RWPE2 (cell line): ENCODE measurements around the gene ING3.

Experiments
- ATAC-seq: fragments of 200-7000 bp; cut with Tn5 transposase; 3 replicates; pipeline ENCODE4 v1.9.1; 2021; ENCODE audit warnings: low read depth
- DNase-seq: peaks from one replicate; pipeline ENCODE4 v3.0.0-alpha.2; 2020; ENCODE audit warnings: low spot score
- H3K27ac ChIP-seq: fragments of 450-650 bp; 2 replicates; pipeline ENCODE4 v1.5.1; 2017; ENCODE audit warnings: mild to moderate bottlenecking; ENCODE audit not compliant: poor library complexity, severe bottlenecking
- H3K27me3 ChIP-seq: fragments of 250-450 bp; sonication (Bioruptor Pico); 2 replicates; pipeline ENCODE4 v1.5.1; 2021; ENCODE audit warnings: mild to moderate bottlenecking, moderate library complexity; ENCODE audit not compliant: insufficient read depth, poor library complexity, severe bottlenecking
- H3K36me3 ChIP-seq: fragments of 250-450 bp; sonication (Bioruptor Pico); 2 replicates; pipeline ENCODE4 v1.5.1; 2020; ENCODE audit warnings: low read depth, mild to moderate bottlenecking, moderate library complexity
- H3K4me1 ChIP-seq: fragments of 250-450 bp; sonication (Bioruptor Pico); 2 replicates; pipeline ENCODE4 v1.5.1; 2021; ENCODE audit warnings: mild to moderate bottlenecking, moderate library complexity; ENCODE audit not compliant: insufficient read depth, poor library complexity, severe bottlenecking
- H3K4me3 ChIP-seq: fragments of 250-450 bp; sonication (Bioruptor Pico); 2 replicates; pipeline ENCODE4 v1.5.1; 2021; ENCODE audit warnings: mild to moderate bottlenecking, moderate library complexity; ENCODE audit not compliant: severe bottlenecking
- H3K9me3 ChIP-seq: fragments of 250-450 bp; sonication (Bioruptor Pico); 2 replicates; pipeline ENCODE4 v1.5.1; 2021; ENCODE audit warnings: mild to moderate bottlenecking, moderate library complexity; ENCODE audit not compliant: severe bottlenecking
- TF ChIP-seq, protein P1 (sequence below): fragments of 450-650 bp; IDR thresholded peaks from one replicate; pipeline ENCODE4 v1.5.1; 2017; ENCODE audit warnings: mild to moderate bottlenecking, moderate library complexity; ENCODE audit not compliant: poor library complexity, severe bottlenecking

Gene ING3

DNA sequence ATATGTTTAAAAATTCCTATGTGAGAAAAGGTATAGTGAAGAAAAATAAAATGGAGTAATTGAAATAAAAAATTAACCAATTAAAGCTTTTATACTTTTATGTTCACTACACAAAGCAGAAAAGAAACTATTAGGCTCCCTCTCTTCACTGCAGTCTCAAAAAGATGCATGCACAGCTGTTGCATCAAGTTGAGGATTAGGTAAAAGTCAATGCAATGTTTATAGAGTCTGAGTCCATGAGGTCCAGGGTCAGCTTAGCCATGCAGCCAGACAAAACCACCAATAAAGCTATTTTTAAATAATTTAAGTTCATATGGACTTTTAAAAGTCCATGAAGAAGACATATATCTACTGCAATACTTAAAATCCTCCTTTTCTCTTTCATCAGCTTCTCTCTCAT, 31.1 kb upstream of the ING3 start:
- ATAC-seq, result no peak
- H3K4me3 ChIP-seq, result no peak overlapping the region
- TF ChIP-seq, protein P1, sequence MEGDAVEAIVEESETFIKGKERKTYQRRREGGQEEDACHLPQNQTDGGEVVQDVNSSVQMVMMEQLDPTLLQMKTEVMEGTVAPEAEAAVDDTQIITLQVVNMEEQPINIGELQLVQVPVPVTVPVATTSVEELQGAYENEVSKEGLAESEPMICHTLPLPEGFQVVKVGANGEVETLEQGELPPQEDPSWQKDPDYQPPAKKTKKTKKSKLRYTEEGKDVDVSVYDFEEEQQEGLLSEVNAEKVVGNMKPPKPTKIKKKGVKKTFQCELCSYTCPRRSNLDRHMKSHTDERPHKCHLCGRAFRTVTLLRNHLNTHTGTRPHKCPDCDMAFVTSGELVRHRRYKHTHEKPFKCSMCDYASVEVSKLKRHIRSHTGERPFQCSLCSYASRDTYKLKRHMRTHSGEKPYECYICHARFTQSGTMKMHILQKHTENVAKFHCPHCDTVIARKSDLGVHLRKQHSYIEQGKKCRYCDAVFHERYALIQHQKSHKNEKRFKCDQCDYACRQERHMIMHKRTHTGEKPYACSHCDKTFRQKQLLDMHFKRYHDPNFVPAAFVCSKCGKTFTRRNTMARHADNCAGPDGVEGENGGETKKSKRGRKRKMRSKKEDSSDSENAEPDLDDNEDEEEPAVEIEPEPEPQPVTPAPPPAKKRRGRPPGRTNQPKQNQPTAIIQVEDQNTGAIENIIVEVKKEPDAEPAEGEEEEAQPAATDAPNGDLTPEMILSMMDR, result no peak

DNA sequence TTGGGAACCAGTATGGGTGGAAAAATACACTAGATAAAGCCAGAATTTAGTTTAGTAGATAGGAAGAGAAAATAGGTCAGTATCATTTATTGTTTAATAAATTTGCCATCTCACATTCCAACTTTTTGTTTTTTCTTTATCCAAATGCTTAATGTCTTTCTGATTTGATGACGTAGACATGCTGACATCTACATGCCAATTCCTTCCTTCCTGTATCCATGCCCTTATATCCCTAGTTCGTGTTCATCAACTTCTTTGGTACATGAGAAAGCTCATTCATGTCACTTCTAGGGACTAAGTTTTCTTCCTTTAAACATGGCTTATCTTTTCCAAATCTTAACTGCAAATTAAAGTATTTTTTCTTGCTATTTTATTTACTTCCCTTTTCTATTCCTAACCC, 30.5 kb upstream of the ING3 start:
- H3K9me3 ChIP-seq, result no peaks in the 10 kb centered on the region
- DNase-seq (no peak), ATAC-seq (no peak)
- no peaks in the 10 kb centered on the region for H3K27me3 ChIP-seq
- no peaks in the 10 kb centered on the region for H3K36me3 ChIP-seq
- no peak overlapping the region for H3K27ac ChIP-seq
- TF ChIP-seq, protein P1, result no peak
- H3K4me3 ChIP-seq, result no peak overlapping the region
- H3K4me1 ChIP-seq, result no peaks in the 10 kb centered on the region

More for the DNA sequence above, 31.1 kb upstream of the ING3 start:
- H3K9me3 ChIP-seq, result no peaks in the 10 kb centered on the region
- no peaks in the 10 kb centered on the region for H3K4me1 ChIP-seq
- no peaks in the 10 kb centered on the region for H3K36me3 ChIP-seq
- DNase-seq, result no peak
- H3K27me3 ChIP-seq, result no peaks in the 10 kb centered on the region
- no peak overlapping the region for H3K27ac ChIP-seq

DNA sequence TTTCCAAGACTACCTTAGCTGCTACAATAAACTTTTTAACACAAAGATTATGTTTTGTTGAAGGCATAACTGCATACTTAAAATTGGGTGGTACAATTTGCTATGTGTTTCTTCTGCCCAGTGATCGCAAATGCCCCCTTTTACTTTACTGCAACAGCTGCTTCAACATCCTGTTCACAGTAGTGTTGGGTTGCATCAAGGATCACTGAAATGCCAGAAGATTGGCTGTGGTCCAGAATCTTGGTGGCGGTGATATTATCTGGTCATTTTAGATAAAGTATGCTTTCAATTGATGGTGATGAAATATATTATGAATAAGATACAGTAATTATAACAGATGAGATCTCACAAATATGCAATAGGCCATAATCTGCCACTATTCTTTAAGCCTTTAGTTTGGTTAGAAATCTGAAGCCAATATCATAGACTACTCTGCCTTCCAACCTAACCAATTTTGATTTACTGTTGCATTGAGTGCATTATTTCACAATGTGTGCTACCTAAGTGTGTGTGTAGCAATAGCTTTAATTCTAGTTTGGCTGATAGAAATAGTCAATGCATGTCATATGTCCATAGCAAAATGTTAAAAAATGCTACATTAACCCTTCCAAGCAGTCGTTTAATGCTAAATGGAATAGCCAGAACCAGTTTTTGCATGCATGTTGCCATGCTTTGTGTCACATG, 29.8 kb upstream of the ING3 start:
- Histone ChIP-seq H3K9me3 (no peaks in the 10 kb centered on the region), H3K27me3 (no peaks in the 10 kb centered on the region), H3K36me3 (no peaks in the 10 kb centered on the region), H3K27ac (no peak overlapping the region), H3K4me3 (no peak overlapping the region), H3K4me1 (no peaks in the 10 kb centered on the region)
- TF ChIP-seq, protein P1, result no peak
- no peak for ATAC-seq
- DNase-seq, result no peak

DNA sequence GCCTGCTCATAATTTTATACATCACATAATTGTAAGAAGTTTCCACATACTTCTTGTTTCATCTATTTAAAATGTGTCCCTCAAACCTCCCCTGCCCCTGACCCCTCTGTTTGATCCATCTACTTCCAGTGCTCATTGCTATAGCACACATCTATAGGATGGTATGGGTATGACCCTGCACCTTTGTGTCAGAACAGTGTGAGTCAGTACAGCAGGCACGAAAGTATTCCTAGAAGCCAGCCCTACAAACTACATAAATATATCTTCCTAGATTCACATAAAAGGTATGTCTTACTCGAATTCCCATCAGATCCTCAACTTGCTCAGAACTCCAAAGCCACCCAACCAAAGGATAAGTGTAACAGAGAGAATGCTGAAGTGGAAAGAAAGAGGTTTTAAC, 25.7 kb upstream of the ING3 start:
- no peak overlapping the region for H3K27ac ChIP-seq
- TF ChIP-seq, protein P1, result no peak
- no peaks in the 10 kb centered on the region for H3K9me3 ChIP-seq
- ATAC-seq (no peak), DNase-seq (no peak)
- no peak overlapping the region for H3K4me3 ChIP-seq
- no peaks in the 10 kb centered on the region for H3K27me3 ChIP-seq
- H3K4me1 ChIP-seq, result no peaks in the 10 kb centered on the region
- H3K36me3 ChIP-seq, result no peaks in the 10 kb centered on the region

DNA sequence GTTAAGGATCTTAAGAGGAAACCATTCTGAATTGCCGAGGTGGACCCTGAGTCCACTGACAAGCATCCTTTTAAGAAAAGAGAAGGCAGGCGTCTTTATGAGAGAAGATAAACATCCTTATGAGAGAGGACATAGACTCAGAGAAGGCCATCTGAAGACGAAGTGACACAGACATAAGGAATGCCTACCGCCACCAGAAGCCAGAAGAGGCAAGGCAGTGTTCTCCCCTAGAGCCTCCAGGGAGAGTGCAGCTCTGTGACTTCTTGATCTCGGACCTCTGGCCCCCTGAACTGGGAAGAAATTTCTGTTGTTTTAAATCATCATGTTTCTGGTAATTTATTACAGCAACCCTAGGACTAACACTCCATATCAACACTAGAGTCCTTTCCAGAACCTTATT, 25.2 kb upstream of the ING3 start:
- DNase-seq (no peak), ATAC-seq (no peak)
- Histone ChIP-seq H3K9me3 (no peaks in the 10 kb centered on the region), H3K4me1 (no peaks in the 10 kb centered on the region), H3K36me3 (no peaks in the 10 kb centered on the region), H3K4me3 (no peak overlapping the region), H3K27me3 (no peaks in the 10 kb centered on the region), H3K27ac (no peak overlapping the region)
- TF ChIP-seq, protein P1, result no peak
